ENCODE measurements around the gene PLEK.
"Not testable (repeated sequence)": the region's sequence is repeated elsewhere in the genome, so short reads cannot be mapped to it uniquely, and the experiment has no call there.

PLEK gene

DNA sequence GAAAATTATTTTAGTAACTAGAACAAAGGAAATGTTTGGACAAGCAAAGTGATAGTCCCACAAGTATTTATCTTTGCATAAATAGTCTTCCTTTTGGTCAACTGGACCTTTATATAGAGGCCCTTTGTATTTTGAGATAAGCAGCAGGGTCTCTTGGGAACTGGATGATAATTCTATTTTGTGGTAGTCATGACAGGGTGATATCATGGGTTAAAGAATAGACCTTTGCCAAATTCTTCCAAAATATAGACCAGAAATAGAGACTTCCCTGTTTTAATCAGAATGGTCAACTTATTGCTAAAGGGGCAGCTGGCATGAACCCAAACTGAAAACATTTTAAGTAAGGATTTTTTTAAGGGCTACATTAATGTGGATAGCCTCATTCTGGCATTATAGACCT, 10.5 kb downstream of the PLEK start:
- no peaks in the 10 kb centered on the region for H3K4me1 Mint-ChIP-seq
- no peak overlapping the region for H3K27ac Mint-ChIP-seq
- H3K36me3 Mint-ChIP-seq (ENCODE audit: low read depth): no peaks in the 10 kb centered on the region
- peaks cover 8% of the 10 kb centered on the region for H3K27me3 Mint-ChIP-seq (ENCODE audit: low read depth, poor library complexity)
- H3K9me3 Mint-ChIP-seq: no peaks in the 10 kb centered on the region
- H3K4me3 Mint-ChIP-seq: no peak overlapping the region
- no peak for TF ChIP-seq CTCF (IDR thresholded peaks at IDR 0.05)
- DNase-seq: no peak

- Mint-ChIP-seq H3K9me3 (no peaks in the 10 kb centered on the region), H3K27ac (no peak overlapping the region), H3K4me3 (no peak overlapping the region), H3K4me1 (no peaks in the 10 kb centered on the region), H3K36me3 (ENCODE audit: low read depth) (no peaks in the 10 kb centered on the region), H3K27me3 (ENCODE audit: low read depth, poor library complexity) (peaks cover 8% of the 10 kb centered on the region)
- TF ChIP-seq CTCF (IDR thresholded peaks at IDR 0.05): no peak
- DNase-seq: no peak
Observed at GRCh38 chr2:68377137-68377780, 12.2 kb downstream of the PLEK start.

DNA sequence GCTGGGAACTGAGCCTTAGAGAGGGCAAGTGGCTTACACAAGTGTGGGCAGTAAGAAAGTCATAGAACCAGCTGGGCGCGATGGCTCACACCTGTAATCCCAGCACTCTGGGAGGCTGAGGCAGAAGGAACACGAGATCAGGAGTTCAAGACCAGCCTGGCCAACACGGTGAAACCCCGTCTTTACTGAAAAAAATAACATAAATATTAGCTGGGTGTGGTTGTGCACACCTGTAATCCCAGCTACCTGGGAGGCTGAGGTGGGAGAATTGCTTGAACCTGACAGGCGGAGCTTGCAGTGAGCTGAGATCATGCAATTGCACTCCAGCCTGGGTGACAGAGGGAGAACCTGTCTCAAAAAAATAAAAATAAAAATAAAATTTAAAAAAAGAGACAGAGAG, 13.7 kb downstream of the PLEK start:
- not testable (repeated sequence) for H3K9me3 Mint-ChIP-seq; H3K36me3 Mint-ChIP-seq (ENCODE audit: low read depth); H3K27me3 Mint-ChIP-seq (ENCODE audit: low read depth, poor library complexity); DNase-seq; H3K4me3 Mint-ChIP-seq; H3K4me1 Mint-ChIP-seq; H3K27ac Mint-ChIP-seq

GRCh38 chr2:68379184-68379708, 14.2 kb downstream of the PLEK start:
- Mint-ChIP-seq H3K27me3 (ENCODE audit: low read depth, poor library complexity) (peaks cover 9% of the 10 kb centered on the region), H3K36me3 (ENCODE audit: low read depth) (no peaks in the 10 kb centered on the region), H3K9me3 (no peaks in the 10 kb centered on the region), H3K27ac (no peak overlapping the region), H3K4me3 (no peak overlapping the region), H3K4me1 (peaks cover 10% of the 10 kb centered on the region)
- no peak for DNase-seq
- TF ChIP-seq CTCF (IDR thresholded peaks at IDR 0.05): no peak

- no peak for DNase-seq
- H3K9me3 Mint-ChIP-seq: no peaks in the 10 kb centered on the region
- H3K4me3 Mint-ChIP-seq: no peak overlapping the region
- H3K4me1 Mint-ChIP-seq: peaks cover 27% of the 10 kb centered on the region
- no peak overlapping the region for H3K27ac Mint-ChIP-seq
- H3K36me3 Mint-ChIP-seq (ENCODE audit: low read depth): no peaks in the 10 kb centered on the region
- TF ChIP-seq CTCF (IDR thresholded peaks at IDR 0.05): no peak
- peaks cover 9% of the 10 kb centered on the region for H3K27me3 Mint-ChIP-seq (ENCODE audit: low read depth, poor library complexity)
Observed at GRCh38 chr2:68383778-68384177, 18.7 kb downstream of the PLEK start.

DNA sequence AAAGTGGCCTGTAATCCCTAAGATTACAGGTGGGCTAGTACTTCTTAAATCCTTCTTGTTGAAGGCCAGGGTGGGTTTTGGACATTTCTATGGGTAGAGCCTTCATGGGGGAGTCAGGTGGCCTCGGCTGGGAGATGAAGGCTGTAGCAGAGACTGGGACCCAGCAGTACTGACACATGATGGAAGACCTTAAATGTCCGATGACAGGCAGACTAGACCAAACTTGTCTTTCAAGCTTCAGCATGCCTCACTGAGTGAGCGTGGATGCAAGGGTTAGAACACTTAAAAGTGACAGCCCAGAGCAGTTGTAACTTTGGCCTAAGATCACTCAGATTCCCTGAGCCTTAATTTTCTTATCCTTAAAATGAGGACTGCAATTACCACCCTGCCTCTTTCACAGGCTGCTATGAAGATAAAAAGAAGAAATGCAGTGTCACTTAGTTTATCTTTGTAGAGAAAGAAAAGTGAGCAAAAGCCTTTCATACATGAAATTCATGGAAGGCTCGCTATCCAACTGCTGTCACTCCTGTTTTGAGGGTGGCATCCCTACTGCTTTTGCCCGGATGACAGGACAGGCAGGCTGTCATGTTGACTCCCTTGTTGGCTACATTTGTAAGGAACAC, 19.5 kb downstream of the PLEK start:
- Mint-ChIP-seq H3K4me1 (peaks cover 27% of the 10 kb centered on the region), H3K4me3 (no peak overlapping the region), H3K36me3 (ENCODE audit: low read depth) (no peaks in the 10 kb centered on the region), H3K27me3 (ENCODE audit: low read depth, poor library complexity) (peaks cover 8% of the 10 kb centered on the region), H3K9me3 (no peaks in the 10 kb centered on the region), H3K27ac (no peak overlapping the region)
- TF ChIP-seq CTCF (IDR thresholded peaks at IDR 0.05): no peak
- DNase-seq: no peak

Data from nephron progenitor cell (in vitro differentiated cells).